Mammary epithelial cell (primary cell): Measurements from ENCODE around the gene ASPG.

Experiments
- EZH2 ChIP-seq: IDR thresholded peaks from 2 replicates; pipeline ENCODE4 v1.6.1; 2012; ENCODE audit warnings: low read length, inconsistent platforms, borderline replicate concordance
- TF ChIP-seq, protein P1 (sequence below), 2 donors: IDR thresholded peaks in 1 of 2; conservative IDR thresholded peaks in 1 of 2; 2 replicates each; pipeline ENCODE4 v1.5.1; 2011 to 2012; ENCODE audit warnings: inconsistent platforms in 2 of 2, low read length in 2 of 2, mild to moderate bottlenecking in 2 of 2, control low read depth in 1 of 2, low read depth in 1 of 2; ENCODE audit not compliant: insufficient read depth in 1 of 2; ENCODE audit errors: extremely low read depth in 1 of 2

DNA sequence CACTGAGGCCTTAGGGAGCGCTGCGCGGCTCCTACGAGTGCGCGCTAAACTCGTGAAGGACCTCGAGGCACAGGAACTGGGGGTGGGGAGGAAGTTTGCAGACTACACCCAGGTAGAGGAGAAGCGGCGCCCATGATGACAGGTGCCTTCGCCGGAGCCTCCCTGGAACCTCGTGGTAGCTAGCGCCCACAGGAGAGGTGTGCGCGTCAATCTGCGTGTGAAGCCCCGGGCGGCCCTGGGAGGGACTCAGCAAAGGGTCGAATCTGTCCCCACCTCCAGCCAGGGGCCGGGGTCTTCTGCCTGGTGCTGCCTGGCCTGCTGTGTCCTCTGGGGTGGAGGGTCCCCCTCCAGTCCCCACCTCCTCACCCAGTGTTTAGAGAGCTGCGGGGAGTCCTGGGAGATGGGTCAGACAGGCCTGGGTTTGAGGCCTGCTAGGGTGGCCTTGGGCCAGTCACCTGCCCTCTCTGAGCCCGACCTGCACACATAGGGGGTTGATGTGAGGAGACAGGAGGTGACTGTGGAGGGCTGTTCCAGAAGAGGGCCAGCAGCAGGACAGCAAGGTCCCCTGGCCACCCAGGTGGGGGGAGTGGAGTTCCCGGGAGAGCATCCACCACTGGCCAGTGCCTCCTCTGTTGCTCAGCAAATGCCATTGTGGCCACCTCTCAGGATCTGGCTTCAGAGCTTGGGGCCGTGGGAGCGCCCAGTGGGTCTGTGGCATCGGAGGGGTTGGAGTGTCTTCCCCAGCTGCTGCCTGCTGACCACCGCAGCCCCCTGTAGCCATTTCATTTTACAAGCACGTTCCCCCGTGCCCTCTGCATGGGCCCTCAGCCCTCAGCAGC, 32.7 kb downstream of the ASPG start:
- TF ChIP-seq, protein P1, sequence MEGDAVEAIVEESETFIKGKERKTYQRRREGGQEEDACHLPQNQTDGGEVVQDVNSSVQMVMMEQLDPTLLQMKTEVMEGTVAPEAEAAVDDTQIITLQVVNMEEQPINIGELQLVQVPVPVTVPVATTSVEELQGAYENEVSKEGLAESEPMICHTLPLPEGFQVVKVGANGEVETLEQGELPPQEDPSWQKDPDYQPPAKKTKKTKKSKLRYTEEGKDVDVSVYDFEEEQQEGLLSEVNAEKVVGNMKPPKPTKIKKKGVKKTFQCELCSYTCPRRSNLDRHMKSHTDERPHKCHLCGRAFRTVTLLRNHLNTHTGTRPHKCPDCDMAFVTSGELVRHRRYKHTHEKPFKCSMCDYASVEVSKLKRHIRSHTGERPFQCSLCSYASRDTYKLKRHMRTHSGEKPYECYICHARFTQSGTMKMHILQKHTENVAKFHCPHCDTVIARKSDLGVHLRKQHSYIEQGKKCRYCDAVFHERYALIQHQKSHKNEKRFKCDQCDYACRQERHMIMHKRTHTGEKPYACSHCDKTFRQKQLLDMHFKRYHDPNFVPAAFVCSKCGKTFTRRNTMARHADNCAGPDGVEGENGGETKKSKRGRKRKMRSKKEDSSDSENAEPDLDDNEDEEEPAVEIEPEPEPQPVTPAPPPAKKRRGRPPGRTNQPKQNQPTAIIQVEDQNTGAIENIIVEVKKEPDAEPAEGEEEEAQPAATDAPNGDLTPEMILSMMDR (conservative IDR thresholded peaks at IDR 0.05 in 1 of 2, IDR thresholded peaks at IDR 0.05 in 1 of 2; ENCODE audit: extremely low read depth in 1 of 2, insufficient read depth in 1 of 2, low read depth in 1 of 2, low read length in 2 of 2) = no peak
- no peak for TF ChIP-seq EZH2
